ENCODE results near the gene TMEM270. TPM values are rescaled to one million over a fixed set of nuclear protein-coding genes. Genes with fewer than 3 reads are reported as not detected.

TMEM270 gene
- total and polyA plus RNA-seq, 2 of the 4 experiments (the other 2 are of a cell fraction), result 0.17 TPM; not detected in 1

DNA sequence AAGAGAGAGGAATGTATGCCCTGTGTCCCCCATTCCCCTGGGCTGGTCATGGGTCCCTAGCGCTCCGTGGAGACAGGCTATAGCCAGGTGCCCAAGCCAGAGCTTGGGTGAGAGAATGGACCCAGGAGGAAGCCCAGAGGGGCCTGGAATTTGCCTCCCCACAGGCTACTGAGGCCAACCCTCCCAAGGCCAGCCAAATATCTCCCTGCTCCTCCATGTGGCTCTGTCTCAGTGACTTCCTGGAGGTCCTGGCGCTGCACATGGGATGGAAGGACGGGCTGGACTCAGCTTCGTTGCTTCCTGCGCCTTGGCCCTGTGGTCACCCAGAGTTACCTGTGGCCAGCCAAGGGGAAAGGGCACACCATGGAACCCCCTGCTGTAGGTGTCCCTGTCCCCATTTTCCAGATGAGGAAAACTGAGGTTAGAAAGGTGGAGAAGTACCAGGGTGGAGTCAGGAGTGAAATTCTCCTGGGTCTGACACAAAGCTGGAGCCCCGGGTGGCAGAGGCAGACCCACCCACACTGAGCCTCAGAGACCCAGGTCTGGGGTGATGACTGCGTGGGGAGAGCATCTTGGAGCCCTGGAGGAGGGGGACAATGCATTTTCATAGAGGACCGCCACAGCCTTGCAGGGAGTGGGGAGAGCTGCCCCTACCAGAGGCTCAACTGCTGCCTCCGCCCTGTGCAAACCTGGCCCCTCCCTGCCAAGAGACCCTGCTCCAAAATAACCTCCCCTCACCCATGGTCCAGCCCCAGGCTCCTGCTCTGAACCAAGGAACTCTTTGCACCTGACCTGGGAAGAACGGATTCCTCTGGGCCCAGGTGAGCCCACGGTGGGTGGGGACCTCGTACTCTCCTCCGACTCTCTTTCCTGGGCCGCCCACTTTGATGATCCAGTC is 42.6 kb downstream of the TMEM270 start:
- H3K79me1 ChIP-seq (ENCODE audit: low read depth in 1 of 2, low read length in 2 of 2), result no peaks in the 10 kb centered on the region
- no peak overlapping the region for H3K56ac ChIP-seq (ENCODE audit: extremely low read depth, insufficient read depth, low read length)
- POLR2A ChIA-PET (ENCODE audit: unreplicated experiment), result no interaction called here
- H3K4ac ChIP-seq (ENCODE audit: low read depth, low read length), result no peak overlapping the region
- peaks cover 13% of the 10 kb centered on the region for H3K4me1 ChIP-seq (ENCODE audit: control insufficient read depth, insufficient read depth, low read length)
- H4K20me1 ChIP-seq (ENCODE audit: insufficient read depth, low read length), result no peaks in the 10 kb centered on the region
- no peak overlapping the region for H4K8ac ChIP-seq (ENCODE audit: low read depth in 2 of 2, low read length in 2 of 2)
- H2BK5ac ChIP-seq (ENCODE audit: low read depth, low read length, poor library complexity, severe bottlenecking), result no peak overlapping the region
- no peak overlapping the region for H3K27ac ChIP-seq (ENCODE audit: insufficient read depth, low read length)
- H3K27me3 ChIP-seq (ENCODE audit: control insufficient read depth, insufficient read depth, low read length), result no peaks in the 10 kb centered on the region
- TF ChIP-seq NFE2L2 (IDR thresholded peaks at IDR 0.05; ENCODE audit: low read depth, low read length) (no peak), SMC3 (IDR thresholded peaks at IDR 0.05; ENCODE audit: low read depth, low read length) (no peak)
- TF ChIP-seq, protein P1, sequence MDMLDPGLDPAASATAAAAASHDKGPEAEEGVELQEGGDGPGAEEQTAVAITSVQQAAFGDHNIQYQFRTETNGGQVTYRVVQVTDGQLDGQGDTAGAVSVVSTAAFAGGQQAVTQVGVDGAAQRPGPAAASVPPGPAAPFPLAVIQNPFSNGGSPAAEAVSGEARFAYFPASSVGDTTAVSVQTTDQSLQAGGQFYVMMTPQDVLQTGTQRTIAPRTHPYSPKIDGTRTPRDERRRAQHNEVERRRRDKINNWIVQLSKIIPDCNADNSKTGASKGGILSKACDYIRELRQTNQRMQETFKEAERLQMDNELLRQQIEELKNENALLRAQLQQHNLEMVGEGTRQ (IDR thresholded peaks at IDR 0.05; ENCODE audit: low read depth, low read length), result no peak
- H3K14ac ChIP-seq (replicated peaks; ENCODE audit: low read depth, low read length), result no peak overlapping the region
- intact Hi-C loops (cut with micrococcal nuclease), result no loop called here
- H3K4me3 ChIP-seq (ENCODE audit: insufficient read depth, low read depth, low read length), result no peak overlapping the region
- H3K9ac ChIP-seq (ENCODE audit: low read depth, low read length), result no peak overlapping the region
- no TSS peak for BruUV-seq (replicated peaks)
- H3K23ac ChIP-seq (ENCODE audit: low read depth, low read length), result no peak overlapping the region
- no peak overlapping the region for H3K4me2 ChIP-seq (ENCODE audit: low read depth, low read length)
- no peak overlapping the region for H4K91ac ChIP-seq (ENCODE audit: insufficient read depth, low read depth, low read length)
- H2AK9ac ChIP-seq (replicated peaks; ENCODE audit: low read depth, low read length, poor library complexity), result peak overlapping the region; percentile 28
- H3K18ac ChIP-seq (ENCODE audit: low read depth, low read length), result no peak overlapping the region
- dilution Hi-C loops (cut with HindIII; ENCODE audit: low sequenced_read_pairs, unreplicated experiment), result no loop called here
- peak overlapping the region; percentile 73 for H2AK5ac ChIP-seq (ENCODE audit: low read depth, low read length)
- ATAC-seq (ENCODE audit: low read depth) (no peak), DNase-seq (no peak)
- WGBS, 2 experiments (ENCODE audit: extremely low coverage in 2 of 2, insufficient read length in 1 of 2), result 96% methylated on average over 4 of the region's 15 CpGs; no CpG with 5 or more reads in 1 of the 2 experiments
- H2BK120ac ChIP-seq (ENCODE audit: low read depth, low read length), result no peak overlapping the region
- peak overlapping the region; percentile 53; the same call in 1 of the 2 replicates for H2BK20ac ChIP-seq (ENCODE audit: low read depth, low read length)
- no peak overlapping the region for H2BK15ac ChIP-seq (ENCODE audit: low read depth, low read length)
- peaks cover 3% of the 10 kb centered on the region for H3K9me1 ChIP-seq (ENCODE audit: insufficient read depth, low read length)
- H3K9me3 ChIP-seq (ENCODE audit: control insufficient read depth, insufficient read depth, low read length), result no peaks in the 10 kb centered on the region
- in situ Hi-C loops (cut with MboI; ENCODE audit: low sequenced_read_pairs), result no loop called here
- CTCF ChIA-PET, result no interaction called here
- H3K36me3 ChIP-seq (ENCODE audit: control insufficient read depth, insufficient read depth, low read length), result no peaks in the 10 kb centered on the region
- no peak overlapping the region for H2AFZ ChIP-seq (replicated peaks; ENCODE audit: low read length, poor library complexity)
- H4K5ac ChIP-seq (ENCODE audit: low read depth, low read length), result no peak overlapping the region
